Stimulated activated CD4-positive, alpha-beta T cell treated with anti-CD3 and anti-CD28 coated beads, Interleukin-4, amount 100 ng/mL, for 48 hours (primary cell): ENCODE data around the gene CAMP.
"Not testable (repeated sequence)": the region's sequence is repeated elsewhere in the genome, so short reads cannot be mapped to it uniquely, and the experiment has no call there.

Source experiments
- DNase-seq, 2 donors: peaks; one replicate each; pipeline ENCODE4 v3.0.0-alpha.2; 2020; ENCODE audit warnings: low read depth in 2 of 2

The CAMP gene

GRCh38 chr3:48256557-48256956 lies 33.3 kb downstream of the CAMP start:
- DNase-seq: no peak

GRCh38 chr3:48258530-48258929 lies 35.2 kb downstream of the CAMP start:
- DNase-seq: no peak

- no peak for DNase-seq
Measured at GRCh38 chr3:48267782-48268181, 44.5 kb downstream of the CAMP start.

GRCh38 chr3:48268381-48268935 lies 45.2 kb downstream of the CAMP start:
- peak; percentile 75 to 86 for DNase-seq

- peak; percentile 46 to 67 for DNase-seq
Measured at GRCh38 chr3:48268936-48269561, 45.8 kb downstream of the CAMP start.

- no peak for DNase-seq
Measured at GRCh38 chr3:48269592-48269991, 46.3 kb downstream of the CAMP start.

GRCh38 chr3:48270306-48270705 lies 47.0 kb downstream of the CAMP start:
- DNase-seq: no peak

- DNase-seq: not testable (repeated sequence)
Measured at GRCh38 chr3:48271223-48271622, 47.9 kb downstream of the CAMP start.

- DNase-seq: no peak
Measured at GRCh38 chr3:48271763-48272498, 48.6 kb downstream of the CAMP start.

GRCh38 chr3:48273594-48274211 lies 50.4 kb downstream of the CAMP start:
- peak; percentile 31 to 35 for DNase-seq

GRCh38 chr3:48274452-48274851 lies 51.2 kb downstream of the CAMP start:
- no peak for DNase-seq
